H9 (cell line): ENCODE measurements around the gene NALCN. TPM values are rescaled to one million over a fixed set of nuclear protein-coding genes. Genes with fewer than 3 reads are reported as not detected.

Experiments
- DNase-seq: peaks from one replicate; pipeline ENCODE4 v3.0.0-alpha.2; 2017
- H2AFZ ChIP-seq: one replicate; pipeline ENCODE4 v1.6.1; 2013; ENCODE audit warnings: mild to moderate bottlenecking, low read length, control low read depth, moderate library complexity
- H2AK5ac ChIP-seq: 2 replicates; pipeline ENCODE4 v1.6.1; 2013; ENCODE audit warnings: low read length, control low read depth, mixed read lengths; ENCODE audit not compliant: insufficient read length
- H2BK120ac ChIP-seq: one replicate; pipeline ENCODE4 v1.6.1; 2013; ENCODE audit warnings: low read depth, mild to moderate bottlenecking, low read length, control low read depth, inconsistent platforms; ENCODE audit not compliant: poor library complexity, severe bottlenecking
- H2BK12ac ChIP-seq: 2 replicates; pipeline ENCODE4 v1.6.1; 2013; ENCODE audit warnings: low read length, control low read depth, mixed read lengths, low read depth; ENCODE audit not compliant: insufficient read length
- H2BK15ac ChIP-seq: 2 replicates; pipeline ENCODE4 v1.6.1; 2013; ENCODE audit warnings: low read depth, low read length, control low read depth
- H2BK20ac ChIP-seq: one replicate; pipeline ENCODE4 v1.6.1; 2013; ENCODE audit warnings: low read depth, mild to moderate bottlenecking, low read length, control low read depth, inconsistent platforms; ENCODE audit not compliant: poor library complexity, severe bottlenecking
- H2BK5ac ChIP-seq: 2 replicates; pipeline ENCODE4 v1.6.1; 2013; ENCODE audit warnings: low read length, control low read depth, mixed read lengths; ENCODE audit not compliant: insufficient read length
- H3K14ac ChIP-seq: 2 replicates; pipeline ENCODE4 v1.6.1; 2013; ENCODE audit warnings: low read length, control low read depth; ENCODE audit not compliant: insufficient read depth
- H3K18ac ChIP-seq: 2 replicates; pipeline ENCODE4 v1.6.1; 2013; ENCODE audit warnings: low read depth, mild to moderate bottlenecking, mixed read lengths, low read length, control low read depth; ENCODE audit not compliant: insufficient read length
- H3K23ac ChIP-seq: 2 replicates; pipeline ENCODE4 v1.6.1; 2013; ENCODE audit warnings: low read length, control low read depth, mixed read lengths, low read depth; ENCODE audit not compliant: insufficient read length
- H3K23me2 ChIP-seq: 2 replicates; pipeline ENCODE4 v1.6.1; 2013; ENCODE audit warnings: low read depth, mild to moderate bottlenecking, mixed read lengths, low read length, control low read depth; ENCODE audit not compliant: insufficient read length, poor library complexity, severe bottlenecking
- H3K27ac ChIP-seq: 2 replicates; pipeline ENCODE4 v1.5.1; 2013; ENCODE audit warnings: low read length, control low read depth, mixed read lengths, low read depth; ENCODE audit not compliant: insufficient read length
- H3K27me3 ChIP-seq: 2 replicates; pipeline ENCODE4 v1.6.1; 2013; ENCODE audit warnings: low read length, control low read depth, inconsistent platforms; ENCODE audit not compliant: insufficient read depth
- H3K4ac ChIP-seq: 2 replicates; pipeline ENCODE4 v1.6.1; 2013; ENCODE audit warnings: low read depth, mild to moderate bottlenecking, control low read depth, inconsistent platforms, low read length, moderate library complexity
- H3K4me1 ChIP-seq: 2 replicates; pipeline ENCODE4 v1.6.1; 2013; ENCODE audit warnings: low read length, control low read depth, inconsistent platforms; ENCODE audit not compliant: insufficient read depth
- H3K4me2 ChIP-seq: 2 replicates; pipeline ENCODE4 v1.6.1; 2013; ENCODE audit warnings: low read length, control low read depth, mixed read lengths; ENCODE audit not compliant: insufficient read length, insufficient read depth
- H3K56ac ChIP-seq: 2 replicates; pipeline ENCODE4 v1.6.1; 2013; ENCODE audit warnings: low read depth, mild to moderate bottlenecking, mixed read lengths, low read length, control low read depth; ENCODE audit not compliant: insufficient read length
- H3K79me1 ChIP-seq: 2 replicates; pipeline ENCODE4 v1.6.1; 2013; ENCODE audit warnings: low read depth, mild to moderate bottlenecking, moderate library complexity, low read length, control low read depth, inconsistent platforms; ENCODE audit not compliant: insufficient read depth, poor library complexity, severe bottlenecking
- H3K79me2 ChIP-seq: 2 replicates; pipeline ENCODE4 v1.6.1; 2013; ENCODE audit warnings: low read length, control low read depth, inconsistent platforms; ENCODE audit not compliant: insufficient read depth
- H3K9ac ChIP-seq: 2 replicates; pipeline ENCODE4 v1.6.1; 2013; ENCODE audit warnings: low read length, control low read depth, mixed read lengths; ENCODE audit not compliant: insufficient read length; ENCODE audit errors: extremely low read depth
- H3K9me3 ChIP-seq: one replicate; pipeline ENCODE4 v1.6.1; 2013; ENCODE audit warnings: low read depth, low read length, inconsistent platforms; ENCODE audit not compliant: control insufficient read depth
- H3T11ph ChIP-seq: one replicate; pipeline ENCODE4 v1.6.1; 2013; ENCODE audit warnings: mild to moderate bottlenecking, low read length, control low read depth, inconsistent platforms
- H4K20me1 ChIP-seq: one replicate; pipeline ENCODE4 v1.6.1; 2013; ENCODE audit not compliant: control insufficient read depth, insufficient read length, insufficient read depth
- H4K5ac ChIP-seq: 2 replicates; pipeline ENCODE4 v1.6.1; 2013; ENCODE audit warnings: low read depth, mild to moderate bottlenecking, mixed read lengths, low read length, control low read depth; ENCODE audit not compliant: insufficient read length
- H4K8ac ChIP-seq: replicated peaks from 2 replicates; pipeline ENCODE4 v1.6.1; 2013; ENCODE audit warnings: low read length, control low read depth, mixed read lengths, low read depth; ENCODE audit not compliant: insufficient read length
- H4K91ac ChIP-seq: 2 replicates; pipeline ENCODE4 v1.6.1; 2013; ENCODE audit warnings: low read depth, mild to moderate bottlenecking, moderate library complexity, mixed read lengths, low read length, control low read depth; ENCODE audit not compliant: insufficient read length
- H3K27ac Mint-ChIP-seq, 3 experiments: 2 replicates in 2 of 3; 3 replicates in 1 of 3; pipeline ENCODE4 v1.8.0; 2020 to 2021; ENCODE audit warnings: mixed read lengths in 3 of 3, mild to moderate bottlenecking in 1 of 3, moderate library complexity in 1 of 3
- H3K27me3 Mint-ChIP-seq: 2 replicates; pipeline ENCODE4 v1.8.0; 2021; ENCODE audit warnings: low read depth, mild to moderate bottlenecking, moderate library complexity, mixed read lengths
- H3K36me3 Mint-ChIP-seq, 3 experiments: 2 replicates in 2 of 3; 3 replicates in 1 of 3; pipeline ENCODE4 v1.8.0; 2020 to 2021; ENCODE audit warnings: low read depth in 3 of 3, mixed read lengths in 3 of 3; ENCODE audit not compliant: insufficient read depth in 1 of 3
- H3K4me1 Mint-ChIP-seq, 2 experiments: 2 replicates each; pipeline ENCODE4 v1.8.0; 2020; ENCODE audit warnings: mixed read lengths in 2 of 2
- H3K4me3 Mint-ChIP-seq, 2 experiments: 2 replicates in 1 of 2; 3 replicates in 1 of 2; pipeline ENCODE4 v1.8.0; 2020 to 2021; ENCODE audit warnings: mild to moderate bottlenecking in 2 of 2, mixed read lengths in 2 of 2, moderate library complexity in 1 of 2
- H3K9me3 Mint-ChIP-seq, 2 experiments: 2 replicates in 1 of 2; 3 replicates in 1 of 2; pipeline ENCODE4 v1.8.0; 2020; ENCODE audit warnings: mild to moderate bottlenecking in 2 of 2, mixed read lengths in 2 of 2, moderate library complexity in 1 of 2
- CTCF ChIP-seq: fragments of 200-600 bp; sonication (generic); conservative IDR thresholded peaks from 3 replicates; pipeline ENCODE4 v1.8.0; 2021; ENCODE audit warnings: antibody characterized with exemption, mild to moderate bottlenecking
- WGBS: extraction: QIAGEN DNeasy Blood & Tissue Kit; methylation state at CpG from one replicate; pipeline ENCODE4 v1.1.7; 2013; ENCODE audit warnings: missing lambda C conversion rate, low lambda C conversion rate, mixed read lengths; ENCODE audit not compliant: insufficient read length; ENCODE audit errors: extremely low coverage; 5-methylcytosine and 5-hydroxymethylcytosine counted together
- total RNA-seq: library from RNA; stranded (reverse); gene quantifications from 2 replicates; pipeline ENCODE4 v1.2.1, GENCODE V29; 2021

NALCN gene
- total RNA-seq, 1 experiment from 2014 or later = 0.09 TPM

GRCh38 chr13:101408992-101409656 lies 7.2 kb downstream of the NALCN start:
- no peak overlapping the region for H2AFZ ChIP-seq
- no peaks in the 10 kb centered on the region for H4K20me1 ChIP-seq
- H2BK120ac ChIP-seq = no peak overlapping the region
- no peaks in the 10 kb centered on the region for H3K27me3 ChIP-seq
- Mint-ChIP-seq H3K27ac (no peak overlapping the region), H3K27me3 (peaks cover 2% of the 10 kb centered on the region), H3K9me3 (no peaks in the 10 kb centered on the region), H3K4me1 (peaks cover 10 to 11% of the 10 kb centered on the region in 2 experiments), H3K36me3 (no peaks in the 10 kb centered on the region), H3K4me3 (no peak overlapping the region)
- no peak overlapping the region for H3K23ac ChIP-seq
- no peaks in the 10 kb centered on the region for H3K79me2 ChIP-seq
- H3K4me1 ChIP-seq = 0 out of 2 replicates have a peak, but pooled peaks cover 4% of the 10 kb centered on the region
- no peak overlapping the region for H2AK5ac ChIP-seq
- H2BK20ac ChIP-seq = no peak overlapping the region
- no CpG with 5 or more reads among the region's 6 CpGs for WGBS
- no peak overlapping the region for H3K4me2 ChIP-seq
- H3T11ph ChIP-seq = no peak overlapping the region
- H3K23me2 ChIP-seq = no peaks in the 10 kb centered on the region
- no peak overlapping the region for H2BK12ac ChIP-seq
- H3K9ac ChIP-seq = no peak overlapping the region
- H2BK15ac ChIP-seq = no peak overlapping the region
- H2BK5ac ChIP-seq = no peak overlapping the region
- no peak overlapping the region for H3K27ac ChIP-seq
- no peaks in the 10 kb centered on the region for H3K79me1 ChIP-seq
- no peak overlapping the region for H3K4ac ChIP-seq
- no peak for DNase-seq
- no peak overlapping the region for H4K8ac ChIP-seq
- H4K5ac ChIP-seq = no peak overlapping the region
- no peak overlapping the region for H3K14ac ChIP-seq
- no peak for TF ChIP-seq CTCF
- H3K18ac ChIP-seq = no peak overlapping the region
- no peak overlapping the region for H3K56ac ChIP-seq
- no peak overlapping the region for H4K91ac ChIP-seq
- H3K9me3 ChIP-seq = no peaks in the 10 kb centered on the region
